Body of pancreas (tissue), 4 donors: ENCODE results near the gene LIN9.

Experiments used
- POLR2A ChIP-seq, 3 donors: fragments of 450-650 bp; IDR thresholded peaks; one replicate each; pipeline ENCODE4 v1.6.1; 2016; ENCODE audit warnings: antibody characterized with exemption in 3 of 3, mild to moderate bottlenecking in 2 of 3
- TF ChIP-seq, protein P1 (sequence below), 7 experiments: fragments of 450-650 bp in 4 of 7; fragments of 200-600 bp in 3 of 7; sonication (generic) in 3 of 7; IDR thresholded peaks; one replicate each; pipeline ENCODE4 v1.5.1; 2016 to 2019; ENCODE audit warnings: antibody characterized with exemption in 7 of 7

DNA sequence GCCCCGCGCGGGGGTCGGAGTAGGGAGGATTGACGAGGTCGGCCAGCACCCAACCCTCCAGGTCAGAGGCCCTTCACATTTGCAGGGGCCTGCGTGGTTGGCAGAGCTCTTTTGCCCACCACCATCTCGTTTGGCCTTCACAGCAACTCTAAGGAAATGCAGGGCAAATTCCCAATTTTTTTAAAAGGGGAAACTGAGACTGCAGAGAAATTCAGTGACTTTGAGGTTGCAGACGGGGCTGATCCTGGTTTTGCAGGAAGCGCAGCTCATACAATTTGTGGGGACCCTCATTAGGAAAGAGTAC, 122.0 kb downstream of the LIN9 start:
- TF ChIP-seq, protein P1, sequence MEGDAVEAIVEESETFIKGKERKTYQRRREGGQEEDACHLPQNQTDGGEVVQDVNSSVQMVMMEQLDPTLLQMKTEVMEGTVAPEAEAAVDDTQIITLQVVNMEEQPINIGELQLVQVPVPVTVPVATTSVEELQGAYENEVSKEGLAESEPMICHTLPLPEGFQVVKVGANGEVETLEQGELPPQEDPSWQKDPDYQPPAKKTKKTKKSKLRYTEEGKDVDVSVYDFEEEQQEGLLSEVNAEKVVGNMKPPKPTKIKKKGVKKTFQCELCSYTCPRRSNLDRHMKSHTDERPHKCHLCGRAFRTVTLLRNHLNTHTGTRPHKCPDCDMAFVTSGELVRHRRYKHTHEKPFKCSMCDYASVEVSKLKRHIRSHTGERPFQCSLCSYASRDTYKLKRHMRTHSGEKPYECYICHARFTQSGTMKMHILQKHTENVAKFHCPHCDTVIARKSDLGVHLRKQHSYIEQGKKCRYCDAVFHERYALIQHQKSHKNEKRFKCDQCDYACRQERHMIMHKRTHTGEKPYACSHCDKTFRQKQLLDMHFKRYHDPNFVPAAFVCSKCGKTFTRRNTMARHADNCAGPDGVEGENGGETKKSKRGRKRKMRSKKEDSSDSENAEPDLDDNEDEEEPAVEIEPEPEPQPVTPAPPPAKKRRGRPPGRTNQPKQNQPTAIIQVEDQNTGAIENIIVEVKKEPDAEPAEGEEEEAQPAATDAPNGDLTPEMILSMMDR (IDR thresholded peaks at IDR 0.05): no peak
- TF ChIP-seq POLR2A (IDR thresholded peaks at IDR 0.05): no peak
